Ishikawa (cell line): ENCODE data around the gene IL1RAPL1.

Experiments used
- REST ChIP-seq: IDR thresholded peaks from 2 replicates; pipeline ENCODE4 v1.6.1; 2012; ENCODE audit warnings: low read depth, mild to moderate bottlenecking
- TAF1 ChIP-seq: IDR thresholded peaks from 2 replicates; pipeline ENCODE4 v1.6.1; 2012; ENCODE audit warnings: low read depth, mild to moderate bottlenecking

- TF ChIP-seq TAF1 (no peak), REST (no peak)
These were observed 4.3 kb downstream of the IL1RAPL1 start for GRCh38 chrX:28591542-28591941.
